Activated naive CD8-positive, alpha-beta T cell treated with anti-CD3 and anti-CD28 coated beads, Interleukin-2, amount 50 U/mL, for 24 hours (primary cell): Measurements from ENCODE around the gene LRRC15.

Source experiments
- ATAC-seq: fragments of 150-1000 bp; cut with Tn5 transposase; one replicate; pipeline ENCODE4 v1.10.0; 2021
- DNase-seq: peaks from one replicate; pipeline ENCODE4 v3.0.0; 2021
- H3K27ac Mint-ChIP-seq: one replicate; pipeline ENCODE4 v1.8.0; 2021; ENCODE audit warnings: mild to moderate bottlenecking, mixed read lengths
- H3K27me3 Mint-ChIP-seq: one replicate; pipeline ENCODE4 v1.8.0; 2021; ENCODE audit warnings: mixed read lengths
- H3K36me3 Mint-ChIP-seq: one replicate; pipeline ENCODE4 v1.8.0; 2021; ENCODE audit warnings: low read depth, mixed read lengths
- H3K4me1 Mint-ChIP-seq: one replicate; pipeline ENCODE4 v1.8.0; 2021; ENCODE audit warnings: mixed read lengths
- H3K4me3 Mint-ChIP-seq: one replicate; pipeline ENCODE4 v1.8.0; 2021; ENCODE audit warnings: mild to moderate bottlenecking, moderate library complexity, mixed read lengths
- H3K9me3 Mint-ChIP-seq: one replicate; pipeline ENCODE4 v1.8.0; 2021; ENCODE audit warnings: mixed read lengths

Gene LRRC15

GRCh38 chr3:194360568-194360967, 9.0 kb downstream of the LRRC15 start:
- Mint-ChIP-seq H3K36me3 (no peaks in the 10 kb centered on the region), H3K4me1 (no peaks in the 10 kb centered on the region), H3K9me3 (no peaks in the 10 kb centered on the region), H3K27ac (no peak overlapping the region), H3K27me3 (no peaks in the 10 kb centered on the region), H3K4me3 (no peak overlapping the region)
- DNase-seq (no peak), ATAC-seq (no peak)

- ATAC-seq (no peak), DNase-seq (no peak)
- H3K27ac Mint-ChIP-seq, result no peak overlapping the region
- no peaks in the 10 kb centered on the region for H3K27me3 Mint-ChIP-seq
- no peaks in the 10 kb centered on the region for H3K36me3 Mint-ChIP-seq
- no peaks in the 10 kb centered on the region for H3K9me3 Mint-ChIP-seq
- peaks cover 1% of the 10 kb centered on the region for H3K4me1 Mint-ChIP-seq
- H3K4me3 Mint-ChIP-seq, result no peak overlapping the region
These were observed 11.9 kb downstream of the LRRC15 start for GRCh38 chr3:194357681-194358080.

GRCh38 chr3:194355379-194355778, 14.2 kb downstream of the LRRC15 start:
- Mint-ChIP-seq H3K9me3 (no peaks in the 10 kb centered on the region), H3K27ac (no peak overlapping the region), H3K4me3 (no peak overlapping the region), H3K36me3 (no peaks in the 10 kb centered on the region), H3K4me1 (peaks cover 1% of the 10 kb centered on the region), H3K27me3 (no peaks in the 10 kb centered on the region)
- DNase-seq (no peak), ATAC-seq (no peak)

GRCh38 chr3:194354315-194354714, 15.2 kb downstream of the LRRC15 start:
- no peaks in the 10 kb centered on the region for H3K9me3 Mint-ChIP-seq
- peaks cover 1% of the 10 kb centered on the region for H3K4me1 Mint-ChIP-seq
- H3K27me3 Mint-ChIP-seq, result peaks cover 2% of the 10 kb centered on the region
- no peak for DNase-seq
- no peak overlapping the region for H3K4me3 Mint-ChIP-seq
- H3K27ac Mint-ChIP-seq, result no peak overlapping the region
- H3K36me3 Mint-ChIP-seq, result no peaks in the 10 kb centered on the region
- ATAC-seq, result no peak

- ATAC-seq, result no peak
- Mint-ChIP-seq H3K4me3 (no peak overlapping the region), H3K27me3 (peaks cover 2% of the 10 kb centered on the region), H3K27ac (no peak overlapping the region), H3K4me1 (peaks cover 1% of the 10 kb centered on the region), H3K36me3 (no peaks in the 10 kb centered on the region), H3K9me3 (no peaks in the 10 kb centered on the region)
- DNase-seq, result no peak
These were observed 16.8 kb downstream of the LRRC15 start for GRCh38 chr3:194352667-194353246.

GRCh38 chr3:194351952-194352536, 17.5 kb downstream of the LRRC15 start:
- no peak overlapping the region for H3K4me3 Mint-ChIP-seq
- no peaks in the 10 kb centered on the region for H3K36me3 Mint-ChIP-seq
- no peak overlapping the region for H3K27ac Mint-ChIP-seq
- DNase-seq, result no peak
- ATAC-seq, result peak; percentile 13
- H3K9me3 Mint-ChIP-seq, result no peaks in the 10 kb centered on the region
- peaks cover 1% of the 10 kb centered on the region for H3K4me1 Mint-ChIP-seq
- peaks cover 2% of the 10 kb centered on the region for H3K27me3 Mint-ChIP-seq

DNA sequence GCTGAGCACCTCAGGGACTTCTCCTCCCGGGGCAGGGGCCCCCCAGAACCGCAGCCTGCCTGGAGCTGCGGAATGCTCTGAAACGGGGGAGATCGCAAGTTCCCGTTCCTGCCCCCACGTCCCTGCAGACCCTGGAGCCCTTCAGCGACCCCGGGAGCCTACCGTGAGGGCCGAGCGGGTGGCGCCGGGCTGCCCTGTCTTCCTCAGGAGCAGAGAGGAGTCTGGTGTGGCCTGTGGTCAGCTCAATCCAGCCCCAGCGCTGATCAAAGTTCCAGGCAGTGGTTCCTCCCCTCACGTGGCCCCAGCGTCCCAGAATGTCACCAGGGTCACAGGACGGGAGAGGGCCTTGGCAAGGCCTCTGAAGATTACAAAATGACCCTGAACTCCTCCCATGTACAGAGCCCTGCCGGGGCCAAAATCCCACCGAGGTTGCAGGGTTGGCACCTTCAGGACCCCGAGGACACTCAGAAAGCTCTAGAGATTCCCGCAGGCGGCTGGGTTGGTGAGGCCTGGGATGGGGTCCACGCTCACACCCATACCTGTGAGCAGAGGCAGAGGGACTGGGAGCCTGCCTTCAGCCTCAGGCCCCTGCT, 18.4 kb downstream of the LRRC15 start, which contains the start of gene CPN2:
CPN2 (minus strand) TSS at position 249 of the 593 bp plus-strand sequence. CDS start 8,626 bp downstream, outside the sequence.
- Mint-ChIP-seq H3K4me1 (peaks cover 1% of the 10 kb centered on the region), H3K27ac (no peak within 1 kb of the TSS), H3K36me3 (no peaks in the 10 kb centered on the region), H3K27me3 (peaks cover 2% of the 10 kb centered on the region), H3K9me3 (no peaks in the 10 kb centered on the region), H3K4me3 (no peak within 1 kb of the TSS)
- ATAC-seq (peak; percentile 5), DNase-seq (no peak)

DNA sequence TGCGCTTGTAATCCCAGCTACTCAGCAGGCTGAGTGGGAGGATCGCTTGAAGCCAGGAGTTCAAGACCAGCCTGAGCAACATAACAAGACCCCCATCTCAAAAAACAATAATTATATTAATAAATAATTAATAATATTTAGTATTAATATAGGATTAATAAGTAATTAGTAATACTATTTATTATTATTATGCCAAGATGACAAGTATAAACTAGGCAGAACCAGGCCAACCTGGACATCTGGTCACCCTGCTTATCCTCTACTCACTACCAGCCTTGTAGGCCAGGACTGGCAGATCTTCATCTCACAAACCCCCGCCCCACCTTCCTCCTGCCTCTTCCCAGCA, 18.8 kb downstream of the LRRC15 start:
- ATAC-seq, result no peak
- Mint-ChIP-seq H3K36me3 (no peaks in the 10 kb centered on the region), H3K4me3 (no peak overlapping the region), H3K9me3 (no peaks in the 10 kb centered on the region), H3K27me3 (peaks cover 2% of the 10 kb centered on the region), H3K27ac (no peak overlapping the region), H3K4me1 (peaks cover 1% of the 10 kb centered on the region)
- DNase-seq, result no peak

GRCh38 chr3:194348354-194348753, 21.2 kb downstream of the LRRC15 start:
- peaks cover 1% of the 10 kb centered on the region for H3K4me1 Mint-ChIP-seq
- no peaks in the 10 kb centered on the region for H3K9me3 Mint-ChIP-seq
- no peaks in the 10 kb centered on the region for H3K36me3 Mint-ChIP-seq
- no peak overlapping the region for H3K4me3 Mint-ChIP-seq
- peaks cover 4% of the 10 kb centered on the region for H3K27me3 Mint-ChIP-seq
- DNase-seq (no peak), ATAC-seq (no peak)
- no peak overlapping the region for H3K27ac Mint-ChIP-seq

DNA sequence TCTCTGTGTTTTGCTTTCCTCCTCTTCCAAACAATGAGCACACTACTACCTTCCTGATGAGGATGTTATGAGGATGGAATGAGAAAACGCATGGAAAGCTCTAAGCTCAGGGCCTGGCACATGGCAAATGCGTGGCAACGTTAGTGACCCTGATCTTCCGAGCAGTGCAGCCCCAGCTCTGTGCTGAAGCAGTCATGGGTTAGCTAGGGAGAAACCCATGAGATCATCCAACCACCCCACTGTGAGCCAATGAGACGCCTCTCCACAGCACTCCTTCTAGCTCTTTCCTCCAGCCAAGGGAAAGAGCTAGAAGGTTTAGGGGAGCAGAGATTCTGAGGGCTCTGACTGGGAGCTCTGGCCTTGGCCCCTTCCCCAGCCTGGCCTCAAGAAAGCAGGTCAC, 22.9 kb downstream of the LRRC15 start:
- Mint-ChIP-seq H3K4me3 (no peak overlapping the region), H3K27me3 (peaks cover 11% of the 10 kb centered on the region), H3K9me3 (no peaks in the 10 kb centered on the region), H3K36me3 (no peaks in the 10 kb centered on the region), H3K4me1 (peaks cover 1% of the 10 kb centered on the region), H3K27ac (no peak overlapping the region)
- peak; percentile 37 for ATAC-seq
- DNase-seq, result no peak

DNA sequence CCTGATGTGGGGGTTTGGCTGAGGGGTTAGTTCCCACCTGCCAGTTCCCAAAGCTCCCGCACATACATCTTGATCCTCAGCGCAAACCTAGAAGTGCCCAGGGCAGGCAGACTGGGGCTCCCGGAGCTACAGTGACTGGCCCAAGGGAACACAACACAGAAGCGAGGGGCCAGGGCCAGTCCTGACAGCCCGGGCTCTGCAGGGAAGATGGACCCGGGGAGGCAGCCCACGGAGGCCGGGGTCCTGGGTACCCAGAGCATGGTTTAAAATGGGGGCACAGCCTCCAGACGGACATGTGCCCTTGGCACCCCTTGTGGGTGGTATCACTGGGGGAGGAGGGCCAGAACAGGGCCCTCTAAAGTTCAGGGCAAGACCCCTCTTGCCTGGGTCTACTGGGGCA, 23.5 kb downstream of the LRRC15 start:
- Mint-ChIP-seq H3K4me3 (no peak overlapping the region), H3K9me3 (no peaks in the 10 kb centered on the region), H3K36me3 (no peaks in the 10 kb centered on the region), H3K27me3 (peaks cover 12% of the 10 kb centered on the region), H3K27ac (no peak overlapping the region), H3K4me1 (peaks cover 1% of the 10 kb centered on the region)
- DNase-seq, result no peak
- no peak for ATAC-seq

DNA sequence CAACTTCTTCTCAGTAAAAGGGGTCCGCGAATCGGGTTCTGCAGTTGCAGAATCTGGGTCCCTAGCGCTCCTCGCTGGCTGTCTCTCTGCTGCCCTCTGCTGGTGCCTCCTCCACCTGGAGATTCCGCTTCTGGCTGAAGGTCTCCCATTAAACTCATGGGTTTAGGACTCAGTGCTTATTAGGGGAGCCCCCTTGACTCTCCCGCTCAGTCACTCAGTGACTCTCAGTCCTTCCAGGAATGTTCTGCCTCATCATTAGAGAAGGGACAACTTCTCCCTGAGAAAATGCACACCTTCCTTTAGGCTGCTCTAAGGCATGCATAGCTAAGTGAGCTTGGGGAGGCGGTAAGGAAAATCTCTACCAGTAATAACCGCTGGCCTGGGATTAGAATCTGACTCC, 25.5 kb downstream of the LRRC15 start:
- H3K9me3 Mint-ChIP-seq, result no peaks in the 10 kb centered on the region
- H3K4me3 Mint-ChIP-seq, result no peak overlapping the region
- peaks cover 11% of the 10 kb centered on the region for H3K27me3 Mint-ChIP-seq
- DNase-seq (peak; percentile 82), ATAC-seq (peak; percentile 58)
- peaks cover 1% of the 10 kb centered on the region for H3K4me1 Mint-ChIP-seq
- no peak overlapping the region for H3K27ac Mint-ChIP-seq
- no peaks in the 10 kb centered on the region for H3K36me3 Mint-ChIP-seq

DNA sequence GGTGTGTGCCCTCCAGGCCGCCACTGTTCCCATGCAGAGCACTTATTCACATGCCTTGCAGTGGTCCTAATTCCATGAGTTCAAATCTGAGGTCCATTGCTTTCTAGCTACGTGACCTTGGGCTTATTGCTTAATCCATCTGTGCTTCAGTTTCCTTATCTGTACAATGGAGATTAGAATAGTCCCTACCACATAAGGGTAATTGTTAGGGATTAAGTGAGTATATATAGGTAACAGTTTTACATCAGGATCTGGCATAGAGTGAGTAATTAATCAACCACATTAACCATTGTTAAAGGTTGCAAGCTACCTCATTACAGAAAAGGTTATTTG, 26.0 kb downstream of the LRRC15 start:
- no peak overlapping the region for H3K27ac Mint-ChIP-seq
- no peak overlapping the region for H3K4me3 Mint-ChIP-seq
- no peaks in the 10 kb centered on the region for H3K9me3 Mint-ChIP-seq
- peaks cover 11% of the 10 kb centered on the region for H3K27me3 Mint-ChIP-seq
- H3K4me1 Mint-ChIP-seq, result peaks cover 1% of the 10 kb centered on the region
- DNase-seq, result no peak
- no peak for ATAC-seq
- no peaks in the 10 kb centered on the region for H3K36me3 Mint-ChIP-seq

- Mint-ChIP-seq H3K27ac (no peak overlapping the region), H3K9me3 (no peaks in the 10 kb centered on the region), H3K4me3 (no peak overlapping the region), H3K4me1 (peaks cover 1% of the 10 kb centered on the region), H3K27me3 (peaks cover 11% of the 10 kb centered on the region), H3K36me3 (no peaks in the 10 kb centered on the region)
- ATAC-seq (no peak), DNase-seq (no peak)
These were observed 26.5 kb downstream of the LRRC15 start for GRCh38 chr3:194342861-194343560.

GRCh38 chr3:194340757-194341400, 28.7 kb downstream of the LRRC15 start:
- DNase-seq (no peak), ATAC-seq (no peak)
- no peaks in the 10 kb centered on the region for H3K9me3 Mint-ChIP-seq
- no peak overlapping the region for H3K27ac Mint-ChIP-seq
- peaks cover 1% of the 10 kb centered on the region for H3K4me1 Mint-ChIP-seq
- peaks cover 19% of the 10 kb centered on the region for H3K27me3 Mint-ChIP-seq
- H3K4me3 Mint-ChIP-seq, result no peak overlapping the region
- no peaks in the 10 kb centered on the region for H3K36me3 Mint-ChIP-seq
